ENCODE measurements around the gene HNRNPL. TPM values are rescaled to one million over a fixed set of nuclear protein-coding genes. Genes with fewer than 3 reads are reported as not detected.

Gene HNRNPL
- total and polyA plus RNA-seq, 2 experiments from 2014 or later = 123 to 245 TPM

GRCh38 chr19:38883286-38883685 lies 33.5 kb upstream of the HNRNPL start:
- Histone ChIP-seq H3K27ac (no peak overlapping the region), H4K20me1 (ENCODE audit: insufficient read depth) (no peaks in the 10 kb centered on the region)
- TF ChIP-seq EZH2 (IDR thresholded peaks at IDR 0.05; ENCODE audit: insufficient read depth, poor library complexity, severe bottlenecking) = no peak
- TF ChIP-seq EZH2phosphoT487 (IDR thresholded peaks at IDR 0.05; ENCODE audit: insufficient read depth, low read depth) = no peak

GRCh38 chr19:38880882-38881609 lies 31.3 kb upstream of the HNRNPL start:
- Histone ChIP-seq H4K20me1 (ENCODE audit: insufficient read depth) (no peaks in the 10 kb centered on the region), H3K9ac (no peak overlapping the region), H3K79me2 (ENCODE audit: insufficient read depth) (no peaks in the 10 kb centered on the region), H3K9me3 (ENCODE audit: low read depth) (no peaks in the 10 kb centered on the region), H3K9me2 (ENCODE audit: insufficient read depth) (no peaks in the 10 kb centered on the region), H3K27me3 (replicated peaks; ENCODE audit: insufficient read depth) (no peaks in the 10 kb centered on the region), H3K4me2 (ENCODE audit: unreplicated experiment) (no peak overlapping the region), H3K36me3 (ENCODE audit: low read depth) (no peaks in the 10 kb centered on the region), H3K4me1 (ENCODE audit: insufficient read depth) (no peaks in the 10 kb centered on the region), H3F3A (ENCODE audit: insufficient read depth) (no peaks in the 10 kb centered on the region), H2AFZ (no peak overlapping the region), H3K4me3 (no peak overlapping the region), H3K27ac (no peak overlapping the region)
- in situ Hi-C loops (cut with MboI) = no loop called here
- DNase-seq = no peak
- TF ChIP-seq EZH2phosphoT487 (IDR thresholded peaks at IDR 0.05; ENCODE audit: insufficient read depth, low read depth) (no peak), EZH2 (IDR thresholded peaks at IDR 0.05; ENCODE audit: insufficient read depth, poor library complexity, severe bottlenecking) (no peak)
- 91 to 92% methylated on average over 9 to 19 of the region's 19 CpGs for WGBS, 2 experiments (ENCODE audit: low coverage in 1 of 2, low lambda C conversion rate in 2 of 2, missing lambda C conversion rate in 2 of 2)

More at GRCh38 chr19:38883286-38883685, 33.5 kb upstream of the HNRNPL start:
- H3K9ac ChIP-seq = no peak overlapping the region
- H3K79me2 ChIP-seq (ENCODE audit: insufficient read depth) = no peaks in the 10 kb centered on the region
- H3F3A ChIP-seq (ENCODE audit: insufficient read depth) = no peaks in the 10 kb centered on the region
- no peaks in the 10 kb centered on the region for H3K9me3 ChIP-seq (ENCODE audit: low read depth)
- no peak overlapping the region for H3K4me3 ChIP-seq
- no peak overlapping the region for H3K4me2 ChIP-seq (ENCODE audit: unreplicated experiment)
- in situ Hi-C loops (cut with MboI) = no loop called here
- H3K9me2 ChIP-seq (ENCODE audit: insufficient read depth) = no peaks in the 10 kb centered on the region
- DNase-seq = no peak
- H3K4me1 ChIP-seq (ENCODE audit: insufficient read depth) = no peaks in the 10 kb centered on the region
- H3K36me3 ChIP-seq (ENCODE audit: low read depth) = no peaks in the 10 kb centered on the region
- 97 to 98% methylated on average over 9 of the region's 9 CpGs for WGBS, 2 experiments (ENCODE audit: low coverage in 1 of 2, low lambda C conversion rate in 2 of 2, missing lambda C conversion rate in 2 of 2)
- H2AFZ ChIP-seq = no peak overlapping the region
- H3K27me3 ChIP-seq (replicated peaks; ENCODE audit: insufficient read depth) = no peaks in the 10 kb centered on the region

- no peaks in the 10 kb centered on the region for H3K9me2 ChIP-seq (ENCODE audit: insufficient read depth)
- no peaks in the 10 kb centered on the region for H3F3A ChIP-seq (ENCODE audit: insufficient read depth)
- no peaks in the 10 kb centered on the region for H3K27me3 ChIP-seq (replicated peaks; ENCODE audit: insufficient read depth)
- H3K79me2 ChIP-seq (ENCODE audit: insufficient read depth) = no peaks in the 10 kb centered on the region
- WGBS, 2 experiments (ENCODE audit: low coverage in 1 of 2, low lambda C conversion rate in 2 of 2, missing lambda C conversion rate in 2 of 2) = 89 to 93% methylated on average over 17 to 19 of the region's 19 CpGs
- no peaks in the 10 kb centered on the region for H3K4me1 ChIP-seq (ENCODE audit: insufficient read depth)
- no peak for DNase-seq
- no peak overlapping the region for H3K27ac ChIP-seq
- H4K20me1 ChIP-seq (ENCODE audit: insufficient read depth) = no peaks in the 10 kb centered on the region
- no peak overlapping the region for H3K9ac ChIP-seq
- no peak overlapping the region for H3K4me2 ChIP-seq (ENCODE audit: unreplicated experiment)
- no peak for TF ChIP-seq EZH2 (IDR thresholded peaks at IDR 0.05; ENCODE audit: insufficient read depth, poor library complexity, severe bottlenecking)
- TF ChIP-seq EZH2phosphoT487 (IDR thresholded peaks at IDR 0.05; ENCODE audit: insufficient read depth, low read depth) = no peak
- H3K9me3 ChIP-seq (ENCODE audit: low read depth) = no peaks in the 10 kb centered on the region
- in situ Hi-C loops (cut with MboI) = no loop called here
- H3K36me3 ChIP-seq (ENCODE audit: low read depth) = no peaks in the 10 kb centered on the region
- no peak overlapping the region for H3K4me3 ChIP-seq
- H2AFZ ChIP-seq = no peak overlapping the region
Measured at GRCh38 chr19:38880076-38880881, 30.5 kb upstream of the HNRNPL start.

GRCh38 chr19:38879400-38879751 lies 29.6 kb upstream of the HNRNPL start:
- Histone ChIP-seq H3F3A (ENCODE audit: insufficient read depth) (no peaks in the 10 kb centered on the region), H3K4me1 (ENCODE audit: insufficient read depth) (no peaks in the 10 kb centered on the region), H3K36me3 (ENCODE audit: low read depth) (no peaks in the 10 kb centered on the region), H3K9me3 (ENCODE audit: low read depth) (no peaks in the 10 kb centered on the region), H2AFZ (no peak overlapping the region), H3K9ac (no peak overlapping the region), H4K20me1 (ENCODE audit: insufficient read depth) (no peaks in the 10 kb centered on the region), H3K4me2 (ENCODE audit: unreplicated experiment) (no peak overlapping the region), H3K27ac (no peak overlapping the region), H3K79me2 (ENCODE audit: insufficient read depth) (no peaks in the 10 kb centered on the region), H3K9me2 (ENCODE audit: insufficient read depth) (no peaks in the 10 kb centered on the region), H3K27me3 (replicated peaks; ENCODE audit: insufficient read depth) (no peaks in the 10 kb centered on the region), H3K4me3 (no peak overlapping the region)
- TF ChIP-seq EZH2 (IDR thresholded peaks at IDR 0.05; ENCODE audit: insufficient read depth, poor library complexity, severe bottlenecking) (no peak), EZH2phosphoT487 (IDR thresholded peaks at IDR 0.05; ENCODE audit: insufficient read depth, low read depth) (no peak)
- WGBS, 2 experiments (ENCODE audit: low coverage in 1 of 2, low lambda C conversion rate in 2 of 2, missing lambda C conversion rate in 2 of 2) = 85 to 88% methylated on average over 9 to 11 of the region's 11 CpGs
- no peak for DNase-seq
- in situ Hi-C loops (cut with MboI) = no loop called here
